Measurements from ENCODE around the gene TMC1.

Gene TMC1

GRCh38 chr9:72565535-72565934 is 44.1 kb downstream of the TMC1 start:
- FAIRE-seq: no peak

GRCh38 chr9:72574156-72574810 is 52.9 kb downstream of the TMC1 start:
- no peak for DNase-seq (ENCODE audit: insufficient read length, low spot score)
- FAIRE-seq: no peak

More at GRCh38 chr9:72565535-72565934, 44.1 kb downstream of the TMC1 start:
- DNase-seq (ENCODE audit: insufficient read length, low spot score): no peak

- DNase-seq (ENCODE audit: insufficient read length, low spot score): no peak
- FAIRE-seq: no peak
Measured at GRCh38 chr9:72575666-72576065, 54.3 kb downstream of the TMC1 start.

GRCh38 chr9:72576087-72576486 is 54.7 kb downstream of the TMC1 start:
- FAIRE-seq: no peak
- no peak for DNase-seq (ENCODE audit: insufficient read length, low spot score)

GRCh38 chr9:72577212-72577753 is 55.9 kb downstream of the TMC1 start:
- no peak for FAIRE-seq
- no peak for DNase-seq (ENCODE audit: insufficient read length, low spot score)

GRCh38 chr9:72579190-72579589 is 57.8 kb downstream of the TMC1 start:
- peak; percentile 47 for DNase-seq (ENCODE audit: insufficient read length, low spot score)
- FAIRE-seq: no peak

- DNase-seq (ENCODE audit: insufficient read length, low spot score): no peak
- FAIRE-seq: no peak
Measured at GRCh38 chr9:72579880-72580550, 58.6 kb downstream of the TMC1 start.

GRCh38 chr9:72581694-72582093 is 60.3 kb downstream of the TMC1 start:
- FAIRE-seq (no peak), DNase-seq (ENCODE audit: insufficient read length, low spot score) (no peak)

GRCh38 chr9:72583370-72583769 is 62.0 kb downstream of the TMC1 start:
- FAIRE-seq: no peak
- DNase-seq (ENCODE audit: insufficient read length, low spot score): no peak

GRCh38 chr9:72586388-72587130 is 65.2 kb downstream of the TMC1 start:
- FAIRE-seq: peak; percentile 48
- DNase-seq (ENCODE audit: insufficient read length, low spot score): peak; percentile 63

GRCh38 chr9:72588336-72588735 is 66.9 kb downstream of the TMC1 start:
- FAIRE-seq (no peak), DNase-seq (ENCODE audit: insufficient read length, low spot score) (no peak)

- FAIRE-seq (no peak), DNase-seq (ENCODE audit: insufficient read length, low spot score) (no peak)
Measured at GRCh38 chr9:72589667-72590521, 68.5 kb downstream of the TMC1 start.

- FAIRE-seq (no peak), DNase-seq (ENCODE audit: insufficient read length, low spot score) (no peak)
Measured at GRCh38 chr9:72590824-72591223, 69.4 kb downstream of the TMC1 start.

- FAIRE-seq: peak; percentile 84
- DNase-seq (ENCODE audit: insufficient read length, low spot score): peak; percentile 49
Measured at GRCh38 chr9:72592502-72593403, 71.3 kb downstream of the TMC1 start.

- FAIRE-seq (no peak), DNase-seq (ENCODE audit: insufficient read length, low spot score) (no peak)
Measured at GRCh38 chr9:72596451-72597180, 75.2 kb downstream of the TMC1 start.

- FAIRE-seq (no peak), DNase-seq (ENCODE audit: insufficient read length, low spot score) (no peak)
Measured at GRCh38 chr9:72597181-72597517, 75.7 kb downstream of the TMC1 start.

GRCh38 chr9:72597601-72598000 is 76.2 kb downstream of the TMC1 start:
- DNase-seq (ENCODE audit: insufficient read length, low spot score) (no peak), FAIRE-seq (no peak)

GRCh38 chr9:72598639-72599038 is 77.2 kb downstream of the TMC1 start:
- FAIRE-seq (no peak), DNase-seq (ENCODE audit: insufficient read length, low spot score) (no peak)
